B cell (primary cell): ENCODE results near the gene SMIM10L2A.

ENCODE experiments used
- CTCF ChIP-seq: fragments of 200-600 bp; IDR thresholded peaks from one replicate; pipeline ENCODE4 v1.8.0; 2022; ENCODE audit warnings: antibody characterized with exemption, mild to moderate bottlenecking
- EZH2 ChIP-seq: IDR thresholded peaks from 2 replicates; pipeline ENCODE4 v1.6.1; 2012; ENCODE audit warnings: borderline replicate concordance, low read depth, mild to moderate bottlenecking, moderate library complexity, low read length; ENCODE audit not compliant: insufficient read depth, poor library complexity, severe bottlenecking

- TF ChIP-seq EZH2 (no peak), CTCF (no peak)
Measured at GRCh38 chrX:135389717-135390116, 32.0 kb upstream of the SMIM10L2A start.
